Activated T-helper 17 cell treated with anti-CD3 and anti-CD28 coated beads, Interleukin-2, amount 50 U/mL, for 72 hours (primary cell): Measurements from ENCODE around the gene LMTK2. TPM values are rescaled to one million over a fixed set of nuclear protein-coding genes. Genes with fewer than 3 reads are reported as not detected.
A peak's percentile ranks its signal among the peaks of the same experiment; 100 is the strongest.

Experiments
- ATAC-seq: fragments of 150-1000 bp; cut with Tn5 transposase; replicated peaks from 2 replicates; pipeline ENCODE4 v1.10.0; 2021; ENCODE audit warnings: mild to moderate bottlenecking, moderate library complexity
- H3K27ac Mint-ChIP-seq: one replicate; pipeline ENCODE4 v1.8.0; 2022; ENCODE audit warnings: mixed read lengths
- H3K27me3 Mint-ChIP-seq: one replicate; pipeline ENCODE4 v1.8.0; 2022; ENCODE audit warnings: mixed read lengths
- H3K36me3 Mint-ChIP-seq: one replicate; pipeline ENCODE4 v1.8.0; 2022; ENCODE audit warnings: low read depth, mild to moderate bottlenecking, mixed read lengths
- H3K4me1 Mint-ChIP-seq: one replicate; pipeline ENCODE4 v1.8.0; 2022; ENCODE audit warnings: mixed read lengths
- H3K4me3 Mint-ChIP-seq: one replicate; pipeline ENCODE4 v1.8.0; 2022; ENCODE audit warnings: mild to moderate bottlenecking, mixed read lengths
- H3K9me3 Mint-ChIP-seq: one replicate; pipeline ENCODE4 v1.8.0; 2022; ENCODE audit warnings: mixed read lengths
- total RNA-seq, 2 donors: library from RNA; stranded (reverse); gene quantifications; one replicate each; pipeline ENCODE4 v1.2.3, GENCODE V29; 2022

LMTK2 gene
- total RNA-seq: 10 to 100 TPM in 1 of 2 donors, 1 to 10 TPM in 1; 8.6 to 15.8 TPM

- Mint-ChIP-seq H3K4me1 (peaks cover 16% of the 10 kb centered on the region), H3K36me3 (no peaks in the 10 kb centered on the region), H3K9me3 (peaks cover 3% of the 10 kb centered on the region), H3K27ac (peak within 1 kb of the TSS; percentile 69), H3K27me3 (peaks cover 10% of the 10 kb centered on the region), H3K4me3 (peak within 1 kb of the TSS; percentile 85)
- peak; percentile 99 for ATAC-seq
These were observed at the start of gene LMTK2 for GRCh38 chr7:98106647-98107312. Gene LMTK2 (plus strand): TSS chr7:98106862. CDS start chr7:98107178, 316 bp downstream.

- Mint-ChIP-seq H3K4me1 (no peaks in the 10 kb centered on the region), H3K27me3 (peaks cover 5% of the 10 kb centered on the region), H3K36me3 (no peaks in the 10 kb centered on the region), H3K27ac (no peak overlapping the region), H3K9me3 (no peaks in the 10 kb centered on the region), H3K4me3 (no peak overlapping the region)
- no peak for ATAC-seq
These were observed 49.5 kb upstream of the LMTK2 start for GRCh38 chr7:98057157-98057556.

- peaks cover 7% of the 10 kb centered on the region for H3K27me3 Mint-ChIP-seq
- H3K4me1 Mint-ChIP-seq: no peaks in the 10 kb centered on the region
- no peaks in the 10 kb centered on the region for H3K36me3 Mint-ChIP-seq
- H3K9me3 Mint-ChIP-seq: no peaks in the 10 kb centered on the region
- no peak overlapping the region for H3K27ac Mint-ChIP-seq
- no peak for ATAC-seq
- H3K4me3 Mint-ChIP-seq: no peak overlapping the region
These were observed 48.5 kb upstream of the LMTK2 start for GRCh38 chr7:98058186-98058585.

DNA sequence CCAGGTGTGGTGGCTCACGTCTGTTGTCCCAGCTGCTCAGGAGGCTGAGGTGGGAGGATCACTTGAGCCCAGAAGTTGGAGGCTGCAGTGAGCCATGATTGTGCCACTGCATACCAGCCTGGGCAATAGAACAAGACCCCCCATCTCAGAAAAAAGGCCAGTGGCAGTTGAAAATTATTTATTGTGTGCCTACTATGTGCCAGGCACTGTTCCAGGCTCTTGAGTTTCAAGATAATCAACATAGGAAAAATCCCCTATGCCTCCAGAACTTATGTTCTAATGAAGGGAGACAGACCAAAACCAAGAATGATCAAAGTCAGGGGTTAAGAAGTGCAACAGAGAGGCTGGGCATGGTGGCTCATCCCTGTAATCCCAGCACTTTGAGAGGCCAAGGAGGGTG lies 42.4 kb upstream of the LMTK2 start:
- H3K27ac Mint-ChIP-seq: no peak overlapping the region
- H3K27me3 Mint-ChIP-seq: peaks cover 20% of the 10 kb centered on the region
- H3K9me3 Mint-ChIP-seq: no peaks in the 10 kb centered on the region
- no peaks in the 10 kb centered on the region for H3K36me3 Mint-ChIP-seq
- H3K4me1 Mint-ChIP-seq: no peaks in the 10 kb centered on the region
- H3K4me3 Mint-ChIP-seq: no peak overlapping the region
- no peak for ATAC-seq

DNA sequence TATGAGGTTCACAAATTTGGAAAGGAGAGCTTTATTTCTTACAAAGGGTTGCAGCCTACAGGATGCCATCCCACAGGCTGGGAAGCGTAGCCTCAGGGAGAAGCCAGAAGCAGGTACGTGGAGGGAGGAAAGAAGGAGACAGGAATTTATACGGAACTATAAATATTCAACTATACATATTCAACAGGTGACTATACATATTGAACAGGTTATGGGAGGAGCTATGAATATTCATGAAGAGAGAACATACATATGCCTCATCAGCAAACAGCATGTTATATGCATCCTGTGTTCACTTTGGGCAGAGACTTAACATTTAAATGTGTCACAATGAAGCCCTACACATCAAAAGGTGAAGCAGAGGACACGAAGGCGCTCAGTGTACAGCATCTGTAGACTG lies 40.5 kb upstream of the LMTK2 start:
- H3K27me3 Mint-ChIP-seq: peaks cover 20% of the 10 kb centered on the region
- no peaks in the 10 kb centered on the region for H3K4me1 Mint-ChIP-seq
- no peak for ATAC-seq
- H3K27ac Mint-ChIP-seq: no peak overlapping the region
- H3K4me3 Mint-ChIP-seq: no peak overlapping the region
- H3K9me3 Mint-ChIP-seq: no peaks in the 10 kb centered on the region
- H3K36me3 Mint-ChIP-seq: no peaks in the 10 kb centered on the region

- no peak overlapping the region for H3K4me3 Mint-ChIP-seq
- no peak for ATAC-seq
These were observed 39.6 kb upstream of the LMTK2 start for GRCh38 chr7:98066934-98067507.

GRCh38 chr7:98073047-98073446 lies 33.6 kb upstream of the LMTK2 start:
- Mint-ChIP-seq H3K4me1 (no peaks in the 10 kb centered on the region), H3K27me3 (peaks cover 5% of the 10 kb centered on the region), H3K36me3 (no peaks in the 10 kb centered on the region), H3K27ac (no peak overlapping the region), H3K4me3 (no peak overlapping the region), H3K9me3 (no peaks in the 10 kb centered on the region)
- ATAC-seq: no peak

More at GRCh38 chr7:98066934-98067507, 39.6 kb upstream of the LMTK2 start:
- H3K4me1 Mint-ChIP-seq: no peaks in the 10 kb centered on the region
- no peak overlapping the region for H3K27ac Mint-ChIP-seq
- H3K36me3 Mint-ChIP-seq: no peaks in the 10 kb centered on the region
- no peaks in the 10 kb centered on the region for H3K9me3 Mint-ChIP-seq
- H3K27me3 Mint-ChIP-seq: peaks cover 20% of the 10 kb centered on the region

- Mint-ChIP-seq H3K4me1 (no peaks in the 10 kb centered on the region), H3K4me3 (no peak overlapping the region), H3K9me3 (no peaks in the 10 kb centered on the region), H3K27ac (no peak overlapping the region), H3K36me3 (no peaks in the 10 kb centered on the region), H3K27me3 (peaks cover 4% of the 10 kb centered on the region)
- ATAC-seq: no peak
These were observed 30.9 kb upstream of the LMTK2 start for GRCh38 chr7:98075801-98076200.

DNA sequence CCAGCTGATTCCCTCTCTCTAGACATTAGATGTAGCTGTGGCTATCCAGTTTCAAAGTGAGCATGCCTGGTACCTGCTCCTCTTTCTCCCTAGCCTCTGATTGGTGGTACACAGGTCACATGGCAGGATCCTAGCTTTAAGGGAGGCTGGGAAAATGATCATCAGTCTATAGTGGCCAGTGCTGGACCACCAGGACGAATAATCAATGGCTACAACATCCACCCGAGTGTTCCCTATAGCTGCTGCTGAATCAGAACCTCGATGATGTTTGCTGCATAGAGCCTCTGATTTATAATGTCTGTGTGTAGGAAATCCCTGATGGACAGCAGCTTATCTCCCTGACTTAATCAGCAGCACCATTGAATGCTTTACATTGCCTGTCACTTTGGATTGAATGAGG lies 28.9 kb upstream of the LMTK2 start:
- no peak for ATAC-seq
- Mint-ChIP-seq H3K27ac (no peak overlapping the region), H3K36me3 (no peaks in the 10 kb centered on the region), H3K4me1 (no peaks in the 10 kb centered on the region), H3K27me3 (peaks cover 4% of the 10 kb centered on the region), H3K4me3 (no peak overlapping the region), H3K9me3 (no peaks in the 10 kb centered on the region)

- no peaks in the 10 kb centered on the region for H3K9me3 Mint-ChIP-seq
- H3K4me1 Mint-ChIP-seq: no peaks in the 10 kb centered on the region
- H3K27ac Mint-ChIP-seq: no peak overlapping the region
- no peak for ATAC-seq
- no peak overlapping the region for H3K4me3 Mint-ChIP-seq
- no peaks in the 10 kb centered on the region for H3K36me3 Mint-ChIP-seq
- peaks cover 4% of the 10 kb centered on the region for H3K27me3 Mint-ChIP-seq
These were observed 28.3 kb upstream of the LMTK2 start for GRCh38 chr7:98078197-98078870.

GRCh38 chr7:98079891-98080648 lies 26.6 kb upstream of the LMTK2 start:
- Mint-ChIP-seq H3K4me3 (no peak overlapping the region), H3K4me1 (no peaks in the 10 kb centered on the region), H3K27ac (no peak overlapping the region), H3K9me3 (no peaks in the 10 kb centered on the region), H3K27me3 (peaks cover 4% of the 10 kb centered on the region), H3K36me3 (no peaks in the 10 kb centered on the region)
- ATAC-seq: no peak

GRCh38 chr7:98081319-98081718 lies 25.3 kb upstream of the LMTK2 start:
- Mint-ChIP-seq H3K4me3 (no peak overlapping the region), H3K27ac (no peak overlapping the region), H3K27me3 (peaks cover 4% of the 10 kb centered on the region), H3K9me3 (no peaks in the 10 kb centered on the region), H3K4me1 (no peaks in the 10 kb centered on the region), H3K36me3 (no peaks in the 10 kb centered on the region)
- no peak for ATAC-seq

- H3K9me3 Mint-ChIP-seq: no peaks in the 10 kb centered on the region
- no peaks in the 10 kb centered on the region for H3K36me3 Mint-ChIP-seq
- ATAC-seq: no peak
- H3K4me1 Mint-ChIP-seq: no peaks in the 10 kb centered on the region
- no peak overlapping the region for H3K27ac Mint-ChIP-seq
- no peak overlapping the region for H3K4me3 Mint-ChIP-seq
- peaks cover 3% of the 10 kb centered on the region for H3K27me3 Mint-ChIP-seq
These were observed 22.0 kb upstream of the LMTK2 start for GRCh38 chr7:98084631-98085030.

DNA sequence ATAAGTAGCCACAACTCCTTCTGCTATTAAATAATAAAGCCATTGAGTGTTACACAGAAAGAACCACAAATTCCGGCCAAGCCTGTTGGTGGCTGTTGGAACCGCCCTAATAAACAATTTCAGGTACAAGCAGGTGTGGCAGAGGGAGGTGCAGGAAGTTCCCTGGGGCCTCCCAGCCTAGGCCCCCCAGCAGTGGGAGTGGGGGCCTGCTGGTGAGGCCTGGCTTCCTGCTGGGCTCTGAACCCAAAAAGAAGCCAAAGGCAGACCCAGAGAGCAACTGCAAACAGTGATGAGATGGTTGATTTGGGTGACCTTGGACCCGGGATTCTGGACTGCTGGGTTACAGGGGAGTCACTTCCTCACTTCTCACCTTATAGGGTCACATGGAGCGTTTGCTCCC lies 21.0 kb upstream of the LMTK2 start:
- no peaks in the 10 kb centered on the region for H3K36me3 Mint-ChIP-seq

More for the DNA sequence above, 21.0 kb upstream of the LMTK2 start:
- no peak for ATAC-seq
- Mint-ChIP-seq H3K27ac (no peak overlapping the region), H3K4me3 (no peak overlapping the region), H3K9me3 (no peaks in the 10 kb centered on the region), H3K27me3 (peaks cover 3% of the 10 kb centered on the region), H3K4me1 (no peaks in the 10 kb centered on the region)
